PC-9 (cell line): ENCODE measurements around the gene CRADD.

Experiments used
- CTCF ChIP-seq: fragments of 200-600 bp; sonication (generic); conservative IDR thresholded peaks from 2 replicates; pipeline ENCODE4 v1.6.1; 2017; ENCODE audit warnings: mixed run types, antibody characterized with exemption, mild to moderate bottlenecking, moderate library complexity
- EZH2 ChIP-seq: fragments of 200-600 bp; sonication (generic); IDR thresholded peaks from 2 replicates; pipeline ENCODE4 v1.8.0; 2017; ENCODE audit warnings: antibody characterized with exemption, low read depth

- TF ChIP-seq EZH2 (no peak), CTCF (no peak)
Observed at GRCh38 chr12:93875157-93875556, 198.0 kb downstream of the CRADD start.
